ENCODE measurements around the gene MTCL1.

MTCL1 gene

GRCh38 chr18:8826971-8827370 lies 121.6 kb downstream of the MTCL1 start:
- no peak for DNase-seq (ENCODE audit: low spot score)
- no peak for TF ChIP-seq CTCF (IDR thresholded peaks at IDR 0.05; ENCODE audit: extremely low read depth, missing control alignments)

GRCh38 chr18:8828300-8828699 lies 122.9 kb downstream of the MTCL1 start:
- no peak for DNase-seq (ENCODE audit: low spot score)
- TF ChIP-seq CTCF (IDR thresholded peaks at IDR 0.05; ENCODE audit: extremely low read depth, missing control alignments), result no peak

DNA sequence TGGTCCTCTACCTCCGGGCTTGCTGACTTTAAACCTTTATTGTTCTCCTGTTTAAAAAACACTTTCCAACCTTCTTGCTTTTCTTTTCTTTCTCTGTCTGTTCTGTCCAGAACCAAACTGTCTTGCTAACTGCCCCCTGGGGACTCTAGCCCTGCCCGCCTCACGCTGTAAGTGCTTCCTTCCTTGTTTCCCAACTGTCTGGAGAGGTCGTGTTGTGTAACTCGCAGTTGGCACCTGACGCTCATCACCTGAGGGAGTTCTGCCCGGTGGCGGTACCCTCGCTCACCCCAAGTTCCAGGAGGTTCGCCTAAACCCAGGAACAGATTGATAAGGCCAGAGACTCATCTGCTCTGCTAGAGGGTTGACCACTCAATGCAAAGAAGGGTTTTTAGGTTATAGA lies 123.4 kb downstream of the MTCL1 start:
- DNase-seq (ENCODE audit: low spot score), result no peak

GRCh38 chr18:8830067-8831060 lies 125.0 kb downstream of the MTCL1 start:
- no peak for TF ChIP-seq CTCF (IDR thresholded peaks at IDR 0.05; ENCODE audit: extremely low read depth, missing control alignments)
- no peak for DNase-seq (ENCODE audit: low spot score)

More for the DNA sequence above, 123.4 kb downstream of the MTCL1 start:
- no peak for TF ChIP-seq CTCF (IDR thresholded peaks at IDR 0.05; ENCODE audit: extremely low read depth, missing control alignments)

DNA sequence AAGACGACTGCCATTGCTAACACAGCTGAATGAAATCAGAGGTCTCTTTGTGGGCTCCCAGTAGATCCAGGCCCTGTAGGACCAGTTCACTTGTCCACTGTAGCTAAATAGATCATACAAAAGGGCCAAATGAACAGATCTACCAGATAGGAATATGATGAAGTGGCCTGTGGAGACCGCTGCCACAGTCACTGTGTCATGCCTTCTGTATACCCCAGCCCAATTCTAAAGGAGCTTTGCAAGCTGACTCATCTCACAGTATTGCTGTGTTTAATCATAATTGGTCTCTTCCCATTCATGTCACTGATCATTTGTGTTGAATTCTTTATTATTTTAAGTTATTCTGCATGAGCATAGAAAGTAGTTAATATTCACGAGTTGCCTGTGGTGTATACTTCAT lies 125.8 kb downstream of the MTCL1 start:
- TF ChIP-seq CTCF (IDR thresholded peaks at IDR 0.05; ENCODE audit: extremely low read depth, missing control alignments), result no peak
- DNase-seq (ENCODE audit: low spot score), result no peak

DNA sequence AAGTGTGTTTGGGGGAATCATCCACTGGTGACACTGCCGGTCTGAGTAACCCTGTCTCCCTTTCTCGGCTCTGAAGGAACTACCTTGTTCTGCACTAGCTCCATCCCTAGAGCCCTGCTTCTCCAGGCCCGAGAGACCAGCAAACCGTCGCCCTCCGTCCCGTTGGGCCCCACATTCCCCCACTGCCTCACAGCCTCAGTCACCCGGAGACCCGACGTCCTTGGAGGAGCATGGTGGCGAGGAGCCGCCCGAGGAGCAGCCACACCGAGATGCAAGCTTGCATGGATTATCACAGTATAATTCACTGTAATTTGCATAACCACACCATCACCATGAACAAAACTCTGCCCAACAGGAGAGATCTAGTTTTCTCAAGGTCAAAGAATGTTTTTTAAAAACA lies 126.2 kb downstream of the MTCL1 start:
- DNase-seq (ENCODE audit: low spot score), result no peak
- no peak for TF ChIP-seq CTCF (IDR thresholded peaks at IDR 0.05; ENCODE audit: extremely low read depth, missing control alignments)

DNA sequence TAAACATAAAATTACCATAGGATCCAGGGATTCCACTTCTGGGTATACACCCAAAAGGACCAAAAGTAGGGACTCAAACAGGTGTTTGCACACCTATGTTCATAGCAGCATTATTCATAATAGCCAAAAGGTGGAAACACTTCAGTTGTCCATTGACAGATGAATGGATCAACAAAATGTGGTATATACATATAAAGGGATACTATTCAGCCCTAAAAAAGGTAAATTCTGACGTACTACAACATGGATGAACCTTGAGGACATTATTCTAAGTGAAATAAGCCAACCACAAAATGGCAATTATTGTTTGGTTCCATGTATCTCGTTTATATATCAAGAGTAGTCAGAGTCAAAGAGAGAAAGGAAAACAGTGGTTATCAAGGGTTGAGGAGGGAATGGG lies 128.1 kb downstream of the MTCL1 start:
- DNase-seq (ENCODE audit: low spot score), result no peak
- TF ChIP-seq CTCF (IDR thresholded peaks at IDR 0.05; ENCODE audit: extremely low read depth, missing control alignments), result no peak
